ENCODE data around the gene SLC6A11. TPM values are rescaled to one million over a fixed set of nuclear protein-coding genes. Genes with fewer than 3 reads are reported as not detected.

SLC6A11 gene
- total and polyA plus RNA-seq, 2 of the 8 experiments (the other 6 are each of a cell fraction or from before 2014, with no cell fraction given): 0.78 to 1.5 TPM

DNA sequence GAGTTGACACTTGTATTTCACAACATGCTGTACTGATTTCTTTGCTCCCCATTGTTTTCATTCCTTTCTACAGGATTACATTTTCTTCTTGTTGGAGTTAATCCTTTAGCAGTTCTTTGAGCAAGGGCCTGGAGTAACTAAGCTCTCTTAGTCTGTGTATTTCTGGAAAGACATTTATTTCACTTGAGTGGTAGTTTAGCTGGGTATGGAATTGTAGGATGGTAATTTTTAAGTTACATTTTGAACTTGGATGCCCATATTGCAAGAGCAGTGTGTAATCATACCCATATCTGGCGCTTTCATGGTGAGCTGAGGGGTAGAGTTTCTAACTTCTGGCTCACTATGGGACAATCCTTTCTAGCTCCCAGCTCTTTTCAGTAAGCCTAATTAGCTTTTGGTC lies 74.6 kb downstream of the SLC6A11 start:
- H3K18ac ChIP-seq (ENCODE audit: extremely low read depth, low read length): no peak overlapping the region
- H3K4me1 ChIP-seq (replicated peaks in 1 of 4; ENCODE audit: control insufficient read depth in 3 of 4, insufficient read depth in 4 of 4, low read length in 3 of 4): no peaks in the 10 kb centered on the region
- H3K23ac ChIP-seq (ENCODE audit: insufficient read length): no peak overlapping the region
- ChIA-PET CTCF (ENCODE audit: partially characterized antibody) (interaction anchor here (0.6 to 2.2 kb wide), 5 partner anchors 9 to 171 kb away, joined by 3 to 9 read pairs (median 4); no protein-coding TSS in a partner anchor), POLR2A (ENCODE audit: partially characterized antibody) (no interaction called here)
- no peak for DNase-seq (ENCODE audit: low read depth in 1 of 2, low spot score in 2 of 2)
- H3K79me2 ChIP-seq (ENCODE audit: control insufficient read depth in 1 of 2, insufficient read depth in 2 of 2, low read length in 2 of 2): no peaks in the 10 kb centered on the region
- no peak overlapping the region for H4K8ac ChIP-seq (ENCODE audit: extremely low read depth, insufficient read depth, low read length)
- FAIRE-seq: no peak
- no peak overlapping the region for H3K4ac ChIP-seq (replicated peaks; ENCODE audit: insufficient read length, low read depth, low read length)
- H3K14ac ChIP-seq (ENCODE audit: insufficient read length): no peak overlapping the region
- no peak overlapping the region for H2AFZ ChIP-seq (ENCODE audit: low read length)
- H4K5ac ChIP-seq (ENCODE audit: insufficient read length, low read depth, low read length): no peak overlapping the region
- H4K91ac ChIP-seq (replicated peaks; ENCODE audit: insufficient read length, low read length): no peak overlapping the region
- H3K56ac ChIP-seq (replicated peaks; ENCODE audit: insufficient read length, low read depth, low read length): no peak overlapping the region
- no peak overlapping the region for H3K27ac ChIP-seq (ENCODE audit: low read depth, low read length)
- H3K23me2 ChIP-seq (ENCODE audit: low read depth, low read length): peaks cover 4% of the 10 kb centered on the region; the same call in 1 of the 2 replicates
- H3K36me3 ChIP-seq (ENCODE audit: control insufficient read depth in 2 of 4, insufficient read depth in 4 of 4, low read length in 3 of 4): no peaks in the 10 kb centered on the region
- no peak overlapping the region for H3K4me2 ChIP-seq (ENCODE audit: insufficient read depth in 1 of 2, low read depth in 2 of 2, low read length in 2 of 2)
- no peak overlapping the region for H2BK20ac ChIP-seq (ENCODE audit: low read length)
- H2BK12ac ChIP-seq (ENCODE audit: low read depth, low read length): no peak overlapping the region
- H4K20me1 ChIP-seq (replicated peaks in 1 of 2; ENCODE audit: control insufficient read depth in 1 of 2, insufficient read depth in 2 of 2, low read length in 2 of 2): no peaks in the 10 kb centered on the region
- 86% methylated on average over 1 of the region's 1 CpG; no CpG with 5 or more reads in 1 of the 2 experiments for WGBS, 2 experiments (ENCODE audit: extremely low coverage in 1 of 2, insufficient coverage in 1 of 2, insufficient read length in 1 of 2, insufficient replicate concordance in 2 of 2, low coverage in 1 of 2, low lambda C conversion rate in 2 of 2, missing lambda C conversion rate in 1 of 2)
- no peaks in the 10 kb centered on the region for H3K79me1 ChIP-seq (ENCODE audit: low read depth, low read length)
- H3K9me3 ChIP-seq (ENCODE audit: insufficient read depth in 2 of 2, low read depth in 1 of 2, low read length in 1 of 2): peaks cover 12 to 15% of the 10 kb centered on the region in 2 experiments
- no peak overlapping the region for H2BK15ac ChIP-seq (ENCODE audit: low read length)
- no peak overlapping the region for H2BK5ac ChIP-seq (ENCODE audit: low read depth, low read length)
- H3K9ac ChIP-seq (replicated peaks in 1 of 4; ENCODE audit: extremely low read depth in 1 of 4, low read depth in 3 of 4, low read length in 3 of 4): no peak overlapping the region
- H2BK120ac ChIP-seq (replicated peaks; ENCODE audit: low read depth, low read length): no peak overlapping the region
- no peak overlapping the region for H3K4me3 ChIP-seq (ENCODE audit: extremely low read depth in 1 of 4, insufficient read depth in 2 of 4, low read depth in 3 of 4, low read length in 4 of 4)
- H3K27me3 ChIP-seq (replicated peaks in 1 of 4; ENCODE audit: control insufficient read depth in 3 of 4, extremely low read depth in 1 of 4, insufficient read depth in 3 of 4, low read length in 3 of 4): peaks cover 0 to 2% (median under 1%) of the 10 kb centered on the region in 4 experiments; a peak in 3 of 7 replicates
- no peak overlapping the region for H2AK5ac ChIP-seq (ENCODE audit: low read depth, low read length)
- TF ChIP-seq SIRT6 (IDR thresholded peaks at IDR 0.05; ENCODE audit: low read length) (no peak), JUND (IDR thresholded peaks at IDR 0.05; ENCODE audit: low read length) (no peak), NANOG (IDR thresholded peaks at IDR 0.05; ENCODE audit: insufficient read depth, low read depth, low read length, poor library complexity, severe bottlenecking) (no peak), KDM5A (IDR thresholded peaks at IDR 0.05; ENCODE audit: low read length) (no peak), ASH2L (IDR thresholded peaks at IDR 0.05; ENCODE audit: low read length) (no peak), EGR1 (IDR thresholded peaks at IDR 0.05; ENCODE audit: borderline replicate concordance, low read depth, low read length) (no peak), RAD21 (IDR thresholded peaks at IDR 0.05 in 1 of 2, conservative IDR thresholded peaks at IDR 0.05 in 1 of 2; ENCODE audit: low read depth in 2 of 2, low read length in 2 of 2) (no peak), GTF2F1 (IDR thresholded peaks at IDR 0.05; ENCODE audit: borderline replicate concordance, low read depth, low read length) (no peak), SIX5 (IDR thresholded peaks at IDR 0.05; ENCODE audit: low read depth, low read length) (no peak)
- TF ChIP-seq, protein P1, sequence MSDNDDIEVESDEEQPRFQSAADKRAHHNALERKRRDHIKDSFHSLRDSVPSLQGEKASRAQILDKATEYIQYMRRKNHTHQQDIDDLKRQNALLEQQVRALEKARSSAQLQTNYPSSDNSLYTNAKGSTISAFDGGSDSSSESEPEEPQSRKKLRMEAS (IDR thresholded peaks at IDR 0.05): no peak
- TF ChIP-seq, protein P2, sequence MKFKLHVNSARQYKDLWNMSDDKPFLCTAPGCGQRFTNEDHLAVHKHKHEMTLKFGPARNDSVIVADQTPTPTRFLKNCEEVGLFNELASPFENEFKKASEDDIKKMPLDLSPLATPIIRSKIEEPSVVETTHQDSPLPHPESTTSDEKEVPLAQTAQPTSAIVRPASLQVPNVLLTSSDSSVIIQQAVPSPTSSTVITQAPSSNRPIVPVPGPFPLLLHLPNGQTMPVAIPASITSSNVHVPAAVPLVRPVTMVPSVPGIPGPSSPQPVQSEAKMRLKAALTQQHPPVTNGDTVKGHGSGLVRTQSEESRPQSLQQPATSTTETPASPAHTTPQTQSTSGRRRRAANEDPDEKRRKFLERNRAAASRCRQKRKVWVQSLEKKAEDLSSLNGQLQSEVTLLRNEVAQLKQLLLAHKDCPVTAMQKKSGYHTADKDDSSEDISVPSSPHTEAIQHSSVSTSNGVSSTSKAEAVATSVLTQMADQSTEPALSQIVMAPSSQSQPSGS (IDR thresholded peaks at IDR 0.05; ENCODE audit: low read length): no peak
- TF ChIP-seq, protein P3, sequence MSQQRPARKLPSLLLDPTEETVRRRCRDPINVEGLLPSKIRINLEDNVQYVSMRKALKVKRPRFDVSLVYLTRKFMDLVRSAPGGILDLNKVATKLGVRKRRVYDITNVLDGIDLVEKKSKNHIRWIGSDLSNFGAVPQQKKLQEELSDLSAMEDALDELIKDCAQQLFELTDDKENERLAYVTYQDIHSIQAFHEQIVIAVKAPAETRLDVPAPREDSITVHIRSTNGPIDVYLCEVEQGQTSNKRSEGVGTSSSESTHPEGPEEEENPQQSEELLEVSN (IDR thresholded peaks at IDR 0.05): no peak

Data from H1 (cell line).